ENCODE results near the gene HBA1.
"Not testable (repeated sequence)": the region's sequence is repeated elsewhere in the genome, so short reads cannot be mapped to it uniquely, and the experiment has no call there.

HBA1 gene

GRCh38 chr16:160242-160641 lies 16.2 kb upstream of the HBA1 start:
- not testable (repeated sequence) for DNase-seq

GRCh38 chr16:160691-161190 lies 15.7 kb upstream of the HBA1 start:
- DNase-seq: no peak

GRCh38 chr16:162271-162991 lies 14.0 kb upstream of the HBA1 start:
- no peak for DNase-seq

- DNase-seq: not testable (repeated sequence)
These were observed 13.3 kb upstream of the HBA1 start for GRCh38 chr16:163139-163538.

GRCh38 chr16:163696-164095 lies 12.8 kb upstream of the HBA1 start:
- not testable (repeated sequence) for DNase-seq

- not testable (repeated sequence) for DNase-seq
These were observed 12.2 kb upstream of the HBA1 start for GRCh38 chr16:164134-164823.

GRCh38 chr16:164827-165538 lies 11.5 kb upstream of the HBA1 start:
- DNase-seq: no peak

- peak; percentile 20 for DNase-seq
These were observed 10.7 kb upstream of the HBA1 start, which contains the start of gene HBM for GRCh38 chr16:165539-166374. Gene HBM (plus strand): TSS chr16:165978. CDS start chr16:165998, 20 bp downstream.

GRCh38 chr16:166375-167121 lies 9.9 kb upstream of the HBA1 start:
- DNase-seq: no peak

- no peak for DNase-seq
These were observed 9.3 kb upstream of the HBA1 start for GRCh38 chr16:167122-167690.

- no peak for DNase-seq
These were observed 8.1 kb upstream of the HBA1 start for GRCh38 chr16:168424-168823.

- no peak for DNase-seq
These were observed 7.5 kb upstream of the HBA1 start for GRCh38 chr16:169014-169413.

GRCh38 chr16:170088-170507 lies 6.4 kb upstream of the HBA1 start:
- not testable (repeated sequence) for DNase-seq

GRCh38 chr16:170788-171187 lies 5.7 kb upstream of the HBA1 start:
- DNase-seq: no peak

GRCh38 chr16:172374-172941 lies 4.0 kb upstream of the HBA1 start, which contains the start of gene HBA2:
Gene HBA2 (plus strand): TSS chr16:172876. CDS start chr16:172913, 37 bp downstream.
- DNase-seq: not testable (repeated sequence)

GRCh38 chr16:173211-173854 lies 3.1 kb upstream of the HBA1 start:
- not testable (repeated sequence) for DNase-seq

- DNase-seq: not testable (repeated sequence)
These were observed 2.3 kb upstream of the HBA1 start for GRCh38 chr16:173928-174769.

GRCh38 chr16:175011-175949 lies 1.2 kb upstream of the HBA1 start:
- no peak for DNase-seq
